ENCODE measurements around the gene TET1.
"Not testable (repeated sequence)": the region's sequence is repeated elsewhere in the genome, so short reads cannot be mapped to it uniquely, and the experiment has no call there.

Gene TET1

DNA sequence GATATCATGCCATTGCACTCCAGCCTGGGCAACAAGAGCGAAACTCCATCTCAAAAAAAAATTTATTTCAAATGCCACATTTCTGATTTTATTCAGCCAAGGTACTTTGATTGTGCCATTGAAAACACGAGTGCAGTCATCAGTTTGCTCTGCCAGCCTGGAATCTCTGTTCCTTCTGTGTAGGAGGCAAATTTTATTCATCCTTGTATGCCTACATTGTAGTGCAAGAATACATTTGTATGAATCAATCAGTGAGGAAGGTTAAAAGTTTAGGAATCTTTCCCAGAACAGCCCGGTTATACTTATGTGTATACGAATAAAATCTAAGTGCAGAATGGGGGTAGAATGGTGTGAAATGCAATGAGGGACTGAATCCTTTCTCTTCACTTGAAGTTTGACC lies 886 bp upstream of the TET1 start:
- H3K36me3 Mint-ChIP-seq: no peaks in the 10 kb centered on the region
- peaks cover 73% of the 10 kb centered on the region for H3K27me3 Mint-ChIP-seq
- no peak for ATAC-seq

DNA sequence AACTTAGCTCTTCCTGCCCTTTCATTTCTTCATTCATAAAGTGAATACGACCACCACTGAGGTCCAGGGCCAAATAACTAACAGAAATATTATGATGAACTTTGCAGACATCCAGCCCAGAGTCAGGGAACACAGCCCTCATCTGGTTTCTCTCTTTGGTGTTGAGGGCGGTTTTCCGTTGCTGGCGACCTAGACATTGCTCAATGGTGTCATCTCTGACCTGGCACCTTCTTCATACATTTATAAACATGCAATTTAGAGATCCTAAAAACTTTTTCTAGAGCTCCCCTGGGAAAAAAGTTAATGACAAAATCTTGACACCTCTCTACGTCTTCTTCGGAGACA lies 324 bp upstream of the TET1 start:
- Mint-ChIP-seq H3K27ac (no peak overlapping the region), H3K4me3 (no peak overlapping the region), H3K4me1 (peaks cover 29% of the 10 kb centered on the region), H3K27me3 (peaks cover 79% of the 10 kb centered on the region), H3K36me3 (no peaks in the 10 kb centered on the region), H3K9me3 (no peaks in the 10 kb centered on the region)
- ATAC-seq: no peak

More for the DNA sequence above, 886 bp upstream of the TET1 start:
- Mint-ChIP-seq H3K9me3 (no peaks in the 10 kb centered on the region), H3K4me1 (peaks cover 29% of the 10 kb centered on the region), H3K4me3 (no peak overlapping the region), H3K27ac (no peak overlapping the region)

DNA sequence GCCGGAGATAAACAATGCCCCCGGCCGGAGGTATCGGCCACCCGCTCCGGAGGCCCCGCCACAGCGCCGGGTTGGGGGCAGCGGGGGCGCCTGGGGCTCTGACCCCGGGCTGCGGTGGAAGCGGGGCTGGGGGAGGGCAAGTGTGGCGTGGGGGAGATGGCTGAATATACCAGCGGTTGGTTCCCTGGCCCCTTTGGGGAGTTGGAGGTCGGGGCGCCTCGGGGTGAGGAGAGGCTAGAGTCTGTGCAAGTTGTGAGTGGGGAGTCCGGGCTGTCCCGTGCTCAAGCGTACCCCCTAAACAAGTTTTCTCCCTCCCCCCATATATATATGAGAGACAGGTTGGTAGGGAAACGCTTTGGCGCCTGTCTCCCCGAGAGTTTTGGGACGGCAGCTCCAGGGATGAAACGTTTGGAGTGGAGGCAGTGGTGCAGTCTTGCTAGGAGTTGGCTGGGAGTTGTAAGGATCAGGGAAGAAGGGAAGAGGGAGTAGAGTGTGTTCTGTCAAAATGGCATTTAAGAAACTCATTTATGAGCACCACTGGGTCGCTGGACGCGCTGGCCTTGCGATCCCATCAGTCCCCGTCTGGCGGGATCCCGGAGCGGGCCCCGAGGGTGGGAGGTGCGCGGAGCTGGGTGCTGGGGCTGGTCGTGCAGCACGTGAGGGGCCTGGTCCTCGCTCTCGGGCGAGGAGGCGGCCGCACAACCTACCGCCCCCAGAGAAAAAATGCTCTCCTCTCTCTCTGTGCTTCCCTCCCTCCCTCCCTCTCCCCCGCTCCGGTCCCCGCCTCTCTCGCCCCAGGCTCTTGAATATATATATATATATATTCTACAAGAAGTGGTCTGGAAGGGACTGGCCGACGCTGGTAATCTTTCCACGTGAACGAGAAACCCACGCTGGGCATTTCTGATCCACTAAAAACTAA lies 1.1 kb downstream of the TET1 start:
- Mint-ChIP-seq H3K36me3 (no peaks in the 10 kb centered on the region), H3K27me3 (peaks cover 74% of the 10 kb centered on the region), H3K9me3 (no peaks in the 10 kb centered on the region), H3K27ac (no peak overlapping the region), H3K4me1 (peaks cover 29% of the 10 kb centered on the region), H3K4me3 (peak overlapping the region; percentile 66)
- ATAC-seq: peak; percentile 49

DNA sequence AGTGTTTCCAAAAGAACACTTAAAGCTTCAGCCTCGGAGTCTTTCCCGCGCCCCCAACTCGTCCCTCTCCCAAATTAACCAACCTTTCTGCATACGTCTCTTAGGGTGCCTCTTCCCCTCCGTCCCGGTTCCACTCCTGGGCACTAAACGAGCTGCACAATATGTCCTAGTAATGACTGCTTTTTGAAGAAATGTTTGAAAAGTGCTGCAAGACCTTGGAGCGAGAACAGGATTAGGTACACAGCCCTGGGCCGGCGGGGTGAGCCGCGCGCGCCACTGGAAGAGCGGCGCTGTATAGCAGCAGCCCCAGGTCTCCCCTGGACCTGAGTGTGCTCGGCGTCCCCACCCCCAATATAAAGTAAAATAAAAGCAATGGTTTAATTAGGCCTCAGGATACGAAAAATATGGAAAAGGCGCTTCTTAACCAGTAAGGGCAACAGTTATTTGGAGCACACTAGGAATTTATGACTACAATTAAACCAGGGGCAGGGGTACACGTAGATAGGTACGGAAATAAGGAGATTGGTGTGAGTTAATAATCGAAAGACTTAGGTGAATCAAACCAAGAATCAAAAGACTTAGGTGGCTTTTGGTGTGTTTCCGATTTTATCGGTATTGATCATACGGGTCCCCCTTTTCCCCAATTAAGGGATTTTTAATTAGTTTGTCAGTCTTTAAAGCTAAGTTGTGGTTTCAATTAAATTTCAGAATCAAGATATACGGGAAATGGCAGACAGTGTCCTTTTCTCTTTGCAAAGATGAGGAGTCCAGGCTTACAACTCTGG lies 1.9 kb downstream of the TET1 start:
- no peak overlapping the region for H3K27ac Mint-ChIP-seq
- no peak for ATAC-seq
- peak overlapping the region; percentile 34 for H3K4me3 Mint-ChIP-seq
- H3K36me3 Mint-ChIP-seq: no peaks in the 10 kb centered on the region
- peaks cover 29% of the 10 kb centered on the region for H3K4me1 Mint-ChIP-seq
- H3K9me3 Mint-ChIP-seq: no peaks in the 10 kb centered on the region
- peaks cover 74% of the 10 kb centered on the region for H3K27me3 Mint-ChIP-seq

DNA sequence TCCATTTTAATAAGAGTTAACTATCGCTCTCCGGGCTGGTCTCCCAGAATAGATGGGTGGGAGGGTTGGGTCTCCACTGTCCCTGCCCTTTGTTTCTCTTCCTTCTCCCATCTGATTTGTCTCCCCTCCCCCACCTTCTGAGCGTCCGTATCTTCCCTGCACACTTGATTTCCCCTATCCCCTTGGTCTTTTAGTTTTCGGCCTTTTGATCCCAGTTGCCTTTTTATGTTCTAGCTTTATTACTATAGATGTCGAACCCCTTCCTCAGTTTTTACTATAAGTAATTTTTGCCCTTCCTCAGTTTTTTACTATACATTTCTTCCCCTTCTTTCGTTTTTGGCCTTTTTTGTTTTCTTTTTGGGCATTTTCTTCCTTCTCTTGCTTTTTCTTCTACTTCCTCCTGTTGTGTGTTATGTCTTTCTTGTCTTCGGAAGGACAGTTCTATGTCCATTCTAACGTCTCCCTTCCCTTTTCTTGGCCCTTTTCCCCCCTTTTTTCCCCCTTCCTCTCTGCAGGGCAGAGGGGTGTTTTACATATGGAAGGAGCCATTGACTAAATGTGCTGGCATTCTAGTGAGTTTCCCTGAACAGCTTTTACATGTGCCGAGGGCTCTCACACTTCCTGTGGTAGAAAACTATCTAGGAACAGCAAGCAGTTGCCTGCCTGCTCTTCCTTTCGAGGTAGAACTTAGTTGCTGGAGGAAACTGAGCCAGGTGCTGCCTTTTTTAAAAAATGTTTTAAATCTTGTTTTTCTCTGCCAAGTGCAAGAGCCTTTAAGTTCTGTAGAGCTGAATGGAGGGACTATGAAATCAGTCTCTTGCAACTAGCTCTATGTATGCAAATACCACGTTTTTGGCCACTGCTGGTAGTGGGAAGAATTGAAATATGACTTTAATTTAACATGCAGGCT lies 2.8 kb downstream of the TET1 start:
- Mint-ChIP-seq H3K4me1 (peaks cover 29% of the 10 kb centered on the region), H3K4me3 (peak overlapping the region; percentile 4), H3K9me3 (no peaks in the 10 kb centered on the region), H3K27ac (no peak overlapping the region), H3K27me3 (peaks cover 66% of the 10 kb centered on the region), H3K36me3 (no peaks in the 10 kb centered on the region)
- no peak for ATAC-seq

DNA sequence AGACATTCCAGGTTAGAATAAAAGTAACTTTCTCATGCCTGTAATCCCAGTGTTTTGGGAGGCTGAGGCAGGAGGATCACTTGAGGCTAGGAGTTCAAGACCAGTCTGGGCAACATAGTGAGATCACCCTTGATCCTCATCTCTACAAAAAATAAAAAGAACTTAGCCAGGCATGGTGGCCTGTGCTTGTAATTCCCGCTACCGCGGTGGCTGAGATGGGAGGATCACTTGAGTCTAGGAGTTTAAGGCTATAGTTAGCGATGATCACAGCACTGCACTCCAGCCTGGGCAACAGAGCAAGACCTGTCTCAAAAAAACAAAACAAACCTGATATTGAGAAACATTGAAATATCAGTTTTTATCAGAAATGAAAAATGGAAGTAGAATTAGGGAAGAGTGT lies 4.6 kb downstream of the TET1 start:
- no peak for ATAC-seq
- Mint-ChIP-seq H3K9me3 (no peaks in the 10 kb centered on the region), H3K4me3 (no peak overlapping the region), H3K27me3 (peaks cover 62% of the 10 kb centered on the region), H3K36me3 (no peaks in the 10 kb centered on the region), H3K27ac (no peak overlapping the region), H3K4me1 (peaks cover 27% of the 10 kb centered on the region)

DNA sequence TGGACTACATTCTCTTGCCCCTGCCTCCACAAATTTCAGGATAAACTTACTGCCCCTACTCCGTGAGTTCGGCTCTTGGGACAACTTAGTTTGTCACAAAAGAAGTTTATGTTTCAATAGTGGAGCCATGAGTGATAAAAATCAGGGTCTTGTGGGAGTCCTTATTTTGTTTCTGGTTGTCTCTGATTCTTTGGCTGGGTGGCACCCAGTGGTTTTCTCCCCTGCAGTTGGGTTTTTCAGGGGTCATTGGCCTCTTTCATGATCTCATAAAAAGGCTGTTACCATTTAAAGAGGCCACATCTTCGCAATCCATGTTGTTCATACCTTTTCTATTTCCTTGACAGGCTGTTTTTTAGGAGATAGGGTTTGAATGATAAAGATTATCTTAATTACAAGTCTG lies 5.5 kb downstream of the TET1 start:
- H3K27me3 Mint-ChIP-seq: peaks cover 58% of the 10 kb centered on the region
- peaks cover 24% of the 10 kb centered on the region for H3K4me1 Mint-ChIP-seq
- no peak overlapping the region for H3K27ac Mint-ChIP-seq
- no peak overlapping the region for H3K4me3 Mint-ChIP-seq
- H3K36me3 Mint-ChIP-seq: no peaks in the 10 kb centered on the region
- no peaks in the 10 kb centered on the region for H3K9me3 Mint-ChIP-seq
- ATAC-seq: no peak

DNA sequence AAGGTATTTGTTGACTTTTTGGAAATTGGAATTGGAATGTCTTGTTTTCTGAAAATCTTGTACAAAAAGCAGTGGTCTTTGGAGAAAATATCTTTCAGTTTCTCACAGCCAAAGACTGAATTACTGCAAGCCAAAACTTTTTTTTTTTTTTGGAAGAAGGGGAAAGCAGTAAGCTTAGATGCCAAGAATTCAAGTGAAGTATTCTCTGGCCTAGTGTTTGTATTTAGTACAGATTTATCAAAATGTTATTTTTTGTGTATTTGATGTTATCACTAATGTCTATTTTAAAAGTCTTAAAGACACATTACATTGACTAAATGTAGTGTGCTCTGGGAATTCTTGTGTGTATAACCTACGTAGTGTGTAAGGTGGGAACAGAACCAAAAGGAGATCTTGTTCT lies 6.2 kb downstream of the TET1 start:
- Mint-ChIP-seq H3K27ac (no peak overlapping the region), H3K27me3 (peaks cover 51% of the 10 kb centered on the region), H3K36me3 (no peaks in the 10 kb centered on the region), H3K4me1 (peaks cover 19% of the 10 kb centered on the region), H3K9me3 (no peaks in the 10 kb centered on the region), H3K4me3 (no peak overlapping the region)
- no peak for ATAC-seq

DNA sequence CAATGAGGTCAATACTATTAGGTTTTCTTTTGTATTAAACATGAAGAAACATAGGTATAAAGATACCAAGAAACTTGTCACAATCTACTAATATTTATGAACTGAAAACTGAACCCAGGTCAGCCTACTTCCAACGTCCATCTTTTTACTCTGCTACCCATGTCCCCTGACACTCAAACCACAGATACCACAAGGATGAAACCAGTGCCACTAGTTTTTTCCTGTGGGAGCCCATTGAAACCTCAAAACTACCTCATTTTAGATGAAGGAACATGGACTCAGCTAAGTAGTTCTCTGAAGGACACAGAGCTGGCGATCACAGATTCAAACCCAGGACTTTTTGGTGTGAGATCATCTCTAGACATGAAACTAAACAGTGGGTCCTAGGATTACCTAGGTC lies 6.8 kb downstream of the TET1 start:
- ATAC-seq: no peak
- Mint-ChIP-seq H3K4me3 (no peak overlapping the region), H3K27ac (no peak overlapping the region), H3K36me3 (no peaks in the 10 kb centered on the region), H3K4me1 (peaks cover 13% of the 10 kb centered on the region), H3K27me3 (peaks cover 45% of the 10 kb centered on the region), H3K9me3 (no peaks in the 10 kb centered on the region)

DNA sequence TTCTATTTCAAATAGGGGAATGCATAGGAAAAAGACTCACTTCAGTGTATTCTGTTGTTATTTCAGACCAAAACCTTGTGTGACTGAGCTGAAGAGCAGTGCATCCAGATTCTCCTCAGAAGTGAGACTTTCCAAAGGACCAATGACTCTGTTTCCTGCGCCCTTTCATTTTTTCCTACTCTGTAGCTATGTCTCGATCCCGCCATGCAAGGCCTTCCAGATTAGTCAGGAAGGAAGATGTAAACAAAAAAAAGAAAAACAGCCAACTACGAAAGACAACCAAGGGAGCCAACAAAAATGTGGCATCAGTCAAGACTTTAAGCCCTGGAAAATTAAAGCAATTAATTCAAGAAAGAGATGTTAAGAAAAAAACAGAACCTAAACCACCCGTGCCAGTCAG lies 12.0 kb downstream of the TET1 start:
- Mint-ChIP-seq H3K27me3 (peaks cover 12% of the 10 kb centered on the region), H3K4me1 (no peaks in the 10 kb centered on the region)

DNA sequence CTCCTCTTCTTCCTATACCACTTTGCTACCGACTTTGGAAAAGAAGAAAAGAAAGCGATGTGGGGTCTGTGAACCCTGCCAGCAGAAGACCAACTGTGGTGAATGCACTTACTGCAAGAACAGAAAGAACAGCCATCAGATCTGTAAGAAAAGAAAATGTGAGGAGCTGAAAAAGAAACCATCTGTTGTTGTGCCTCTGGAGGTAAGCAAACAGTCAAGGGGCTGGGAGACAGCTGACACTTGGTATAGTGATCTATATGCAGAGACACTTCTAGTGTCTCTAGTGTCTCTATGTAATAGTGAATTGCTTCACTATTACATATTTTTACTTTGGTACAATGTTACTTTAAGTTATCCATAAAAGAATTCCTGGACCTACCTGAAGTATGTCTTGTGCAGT lies 13.9 kb downstream of the TET1 start:
- Mint-ChIP-seq H3K27me3 (peaks cover 2% of the 10 kb centered on the region), H3K36me3 (no peaks in the 10 kb centered on the region), H3K4me3 (no peak overlapping the region), H3K9me3 (no peaks in the 10 kb centered on the region), H3K4me1 (no peaks in the 10 kb centered on the region), H3K27ac (no peak overlapping the region)
- no peak for ATAC-seq

More for the DNA sequence above, 12.0 kb downstream of the TET1 start:
- no peak for ATAC-seq
- no peak overlapping the region for H3K4me3 Mint-ChIP-seq
- no peaks in the 10 kb centered on the region for H3K36me3 Mint-ChIP-seq
- no peak overlapping the region for H3K27ac Mint-ChIP-seq
- H3K9me3 Mint-ChIP-seq: no peaks in the 10 kb centered on the region

DNA sequence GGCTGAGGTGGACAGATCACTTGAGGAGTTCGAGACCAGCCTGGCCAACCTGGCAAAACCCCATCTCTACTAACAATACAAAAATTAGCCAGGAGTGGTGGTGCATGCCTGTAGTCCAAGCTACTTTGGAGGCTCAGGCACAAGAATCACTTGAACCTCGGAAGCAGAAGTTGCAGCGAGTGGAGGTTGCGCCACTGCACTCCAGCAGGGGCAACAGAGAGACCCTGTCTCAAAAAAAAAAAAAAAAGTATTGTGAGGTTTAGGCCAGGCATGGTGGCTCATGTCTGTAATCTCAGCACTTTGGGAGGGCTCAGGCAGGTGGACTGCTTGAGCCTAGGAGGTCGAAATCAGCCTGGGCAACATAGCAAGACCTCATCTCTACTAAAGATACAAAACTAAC lies 16.0 kb downstream of the TET1 start:
- Mint-ChIP-seq H3K27me3 (no peaks in the 10 kb centered on the region), H3K9me3 (no peaks in the 10 kb centered on the region), H3K36me3 (no peaks in the 10 kb centered on the region), H3K4me1 (no peaks in the 10 kb centered on the region), H3K27ac (no peak overlapping the region), H3K4me3 (no peak overlapping the region)
- no peak for ATAC-seq

DNA sequence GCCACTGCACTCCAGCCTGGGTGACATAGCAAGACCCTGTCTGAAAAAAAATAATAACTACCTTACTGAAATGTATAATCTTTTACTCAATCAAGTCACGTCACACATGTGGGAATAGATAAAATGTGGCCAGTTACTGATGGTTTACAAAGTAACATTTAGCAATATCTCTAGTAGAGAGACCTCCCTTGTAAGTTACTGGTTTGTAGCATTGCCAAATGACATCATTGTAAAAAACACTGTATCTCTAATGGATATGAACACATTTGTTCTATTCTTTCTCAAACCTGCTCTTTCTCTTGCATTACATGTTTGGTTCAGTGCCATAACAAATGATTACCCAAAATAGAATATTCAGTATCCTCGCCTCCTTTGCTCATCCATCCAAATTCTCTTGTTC lies 18.8 kb downstream of the TET1 start:
- H3K4me3 Mint-ChIP-seq: no peak overlapping the region
- no peaks in the 10 kb centered on the region for H3K4me1 Mint-ChIP-seq
- H3K9me3 Mint-ChIP-seq: no peaks in the 10 kb centered on the region
- H3K27me3 Mint-ChIP-seq: no peaks in the 10 kb centered on the region
- ATAC-seq: no peak
- no peaks in the 10 kb centered on the region for H3K36me3 Mint-ChIP-seq
- no peak overlapping the region for H3K27ac Mint-ChIP-seq

DNA sequence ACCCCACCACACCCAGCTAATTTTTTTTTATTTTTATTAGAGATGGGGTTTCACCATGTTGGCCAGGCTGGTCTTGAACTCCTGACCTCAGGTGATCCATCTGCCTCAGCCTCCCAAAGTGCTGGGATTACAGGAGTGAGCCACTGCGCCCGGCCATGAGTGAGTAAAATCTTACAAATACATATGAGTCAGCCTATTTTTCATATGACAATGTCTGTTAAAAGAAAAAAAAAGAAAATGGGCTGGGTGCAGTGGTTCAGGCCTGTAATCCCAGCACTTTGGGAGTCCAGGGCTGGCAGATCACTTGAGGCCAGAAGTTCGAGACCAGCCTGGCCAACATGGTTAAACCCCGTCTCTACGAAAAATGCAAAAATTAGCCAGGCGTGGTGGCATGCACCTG lies 24.1 kb downstream of the TET1 start:
- H3K9me3 Mint-ChIP-seq, H3K27ac Mint-ChIP-seq, H3K4me3 Mint-ChIP-seq, ATAC-seq, H3K27me3 Mint-ChIP-seq, H3K36me3 Mint-ChIP-seq, H3K4me1 Mint-ChIP-seq: not testable (repeated sequence)

DNA sequence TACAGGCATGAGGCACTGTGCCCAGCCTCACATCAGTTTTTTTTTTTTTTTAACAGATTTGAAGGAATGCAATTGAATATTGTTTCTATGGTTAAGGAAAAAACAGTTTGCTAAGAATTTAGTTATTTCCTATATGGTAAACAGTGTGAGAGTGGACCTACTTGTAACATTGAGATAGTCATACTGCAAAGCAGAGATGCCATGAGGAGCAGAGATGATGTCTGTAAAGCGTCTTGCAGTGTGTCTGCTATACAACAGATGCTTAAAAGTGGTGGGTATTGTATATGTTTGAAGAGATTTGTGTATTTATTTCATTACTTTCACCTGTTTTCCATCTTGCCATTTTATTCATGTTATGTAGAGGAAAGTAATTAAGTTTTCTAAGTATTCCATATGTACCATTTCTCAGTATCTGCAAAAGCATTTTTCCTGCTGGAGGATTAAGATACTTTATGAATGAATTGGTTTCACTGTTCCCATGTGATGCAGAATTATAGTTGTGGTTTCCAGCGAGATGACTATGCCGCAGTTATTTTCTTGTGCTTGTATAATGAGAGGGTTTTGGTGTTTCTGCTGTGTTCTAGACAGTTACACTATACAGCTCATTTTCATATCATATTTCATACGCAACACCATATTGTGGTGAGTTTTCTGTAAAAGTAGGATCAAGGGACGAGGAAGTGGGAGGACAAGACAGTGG lies 26.6 kb downstream of the TET1 start:
- Mint-ChIP-seq H3K36me3 (no peaks in the 10 kb centered on the region), H3K4me1 (no peaks in the 10 kb centered on the region), H3K9me3 (no peaks in the 10 kb centered on the region), H3K27ac (no peak overlapping the region), H3K4me3 (no peak overlapping the region), H3K27me3 (no peaks in the 10 kb centered on the region)
- no peak for ATAC-seq
